Keratinocyte (primary cell): ENCODE data around the gene CCNL2. TPM values are rescaled to one million over a fixed set of nuclear protein-coding genes. Genes with fewer than 3 reads are reported as not detected.
A peak's percentile ranks its signal among the peaks of the same experiment; 100 is the strongest.

Experiments
- DNase-seq: peaks from one replicate; pipeline ENCODE4 v3.0.0-alpha.2; 2011; ENCODE audit warnings: low read depth, missing footprints, low spot score
- FAIRE-seq: peaks from 2 replicates; lab custom pipeline; 2011; peaks lifted over from hg19 to GRCh38; lab: Jason Lieb, UNC
- H2AFZ ChIP-seq: 2 replicates; pipeline ENCODE4 v1.6.0; 2012; ENCODE audit warnings: low read length, control low read depth, inconsistent platforms; ENCODE audit not compliant: control insufficient read depth
- H3K27ac ChIP-seq: 2 replicates; pipeline ENCODE4 v1.5.1; 2011; ENCODE audit warnings: low read length; ENCODE audit not compliant: control insufficient read depth, insufficient read depth
- H3K27me3 ChIP-seq: 3 replicates; pipeline ENCODE4 v1.6.0; 2011; ENCODE audit warnings: low read length; ENCODE audit not compliant: control insufficient read depth, insufficient read depth; ENCODE audit errors: extremely low read depth
- H3K36me3 ChIP-seq, 2 experiments: 2 replicates in 1 of 2; 3 replicates in 1 of 2; pipeline ENCODE4 v1.5.1; 2011; ENCODE audit warnings: low read length in 2 of 2, mild to moderate bottlenecking in 1 of 2; ENCODE audit not compliant: control insufficient read depth in 2 of 2, insufficient read depth in 2 of 2; ENCODE audit errors: extremely low read depth in 1 of 2
- H3K4me1 ChIP-seq: 3 replicates; pipeline ENCODE4 v1.5.1; 2011; ENCODE audit warnings: low read length; ENCODE audit not compliant: control insufficient read depth, insufficient read depth; ENCODE audit errors: extremely low read depth
- H3K4me2 ChIP-seq: 3 replicates; pipeline ENCODE4 v1.6.0; 2011; ENCODE audit warnings: low read depth, low read length; ENCODE audit not compliant: control insufficient read depth, insufficient read depth; ENCODE audit errors: extremely low read depth
- H3K4me3 ChIP-seq, 3 experiments: fragments of 200-600 bp in 1 of 3; sonication (generic) in 1 of 3; 2 replicates in 2 of 3; 3 replicates in 1 of 3; pipeline ENCODE4 v1.5.1; 2011 to 2016; ENCODE audit warnings: low read length in 3 of 3, mild to moderate bottlenecking in 3 of 3, control low read depth in 2 of 3, inconsistent platforms in 1 of 3, low read depth in 1 of 3, mixed read lengths in 1 of 3, mixed run types in 1 of 3, moderate library complexity in 1 of 3; ENCODE audit not compliant: control insufficient read depth in 2 of 3, insufficient read depth in 2 of 3; ENCODE audit errors: extremely low read depth in 1 of 3
- H3K79me2 ChIP-seq: 2 replicates; pipeline ENCODE4 v1.6.0; 2012; ENCODE audit warnings: low read length; ENCODE audit not compliant: control insufficient read depth, insufficient read depth
- H3K9ac ChIP-seq: 3 replicates; pipeline ENCODE4 v1.6.0; 2011; ENCODE audit warnings: low read length; ENCODE audit not compliant: control insufficient read depth, insufficient read depth; ENCODE audit errors: extremely low read depth
- H3K9me1 ChIP-seq: 3 replicates; pipeline ENCODE4 v1.6.0; 2011; ENCODE audit warnings: low read length; ENCODE audit not compliant: control insufficient read depth, insufficient read depth; ENCODE audit errors: extremely low read depth
- H3K9me3 ChIP-seq: 2 replicates; pipeline ENCODE4 v1.5.1; 2012; ENCODE audit warnings: low read depth, low read length; ENCODE audit not compliant: control insufficient read depth
- H4K20me1 ChIP-seq: 3 replicates; pipeline ENCODE4 v1.6.0; 2011; ENCODE audit warnings: low read length; ENCODE audit not compliant: control insufficient read depth, insufficient read depth; ENCODE audit errors: extremely low read depth
- CTCF ChIP-seq, 3 experiments: IDR thresholded peaks in 1 of 3; conservative IDR thresholded peaks in 1 of 3; optimal IDR thresholded peaks in 1 of 3; 2 replicates in 2 of 3; 3 replicates in 1 of 3; pipeline versions ENCODE3 to v1.5.1; 2011; ENCODE audit warnings: low read length in 3 of 3, mild to moderate bottlenecking in 3 of 3, moderate library complexity in 2 of 3, control low read depth in 1 of 3, inconsistent platforms in 1 of 3; ENCODE audit not compliant: insufficient read depth in 2 of 3; ENCODE audit errors: extremely low read depth in 1 of 3
- EZH2 ChIP-seq: IDR thresholded peaks from one replicate; pipeline ENCODE4 v1.6.1; 2012; ENCODE audit warnings: inconsistent platforms, mild to moderate bottlenecking, low read length, moderate library complexity
- dilution Hi-C: fragments of 300-500 bp; cut with MboI; formaldehyde crosslinking; loops from one replicate; pipeline ENCODE4 v1.7.0; 2020; ENCODE audit warnings: low sequenced_read_pairs; ENCODE audit not compliant: extremely low pct_ligation_motif_present
- polyA plus RNA-seq, 5 experiments: library from polyadenylated mRNA; depleted of rRNA in 3 of 5; stranded (reverse) in 3 of 5; stranded (forward) in 1 of 5; unstranded in 1 of 5; fragments of >200 nt; gene quantifications; 1 replicate in 1 of 5; 2 replicates in 3 of 5; 3 replicates in 1 of 5; pipeline versions ENCODE4 v1.2.1 to v1.2.3, GENCODE V29; 2011 to 2012; ENCODE audit warnings: missing spikeins in 2 of 5, low read depth in 1 of 5, low replicate concordance in 1 of 5

Gene CCNL2
- polyA plus RNA-seq, 1 donor (not counting 4 experiments of a cell fraction or from before 2014, with no cell fraction given) = 140 TPM

DNA sequence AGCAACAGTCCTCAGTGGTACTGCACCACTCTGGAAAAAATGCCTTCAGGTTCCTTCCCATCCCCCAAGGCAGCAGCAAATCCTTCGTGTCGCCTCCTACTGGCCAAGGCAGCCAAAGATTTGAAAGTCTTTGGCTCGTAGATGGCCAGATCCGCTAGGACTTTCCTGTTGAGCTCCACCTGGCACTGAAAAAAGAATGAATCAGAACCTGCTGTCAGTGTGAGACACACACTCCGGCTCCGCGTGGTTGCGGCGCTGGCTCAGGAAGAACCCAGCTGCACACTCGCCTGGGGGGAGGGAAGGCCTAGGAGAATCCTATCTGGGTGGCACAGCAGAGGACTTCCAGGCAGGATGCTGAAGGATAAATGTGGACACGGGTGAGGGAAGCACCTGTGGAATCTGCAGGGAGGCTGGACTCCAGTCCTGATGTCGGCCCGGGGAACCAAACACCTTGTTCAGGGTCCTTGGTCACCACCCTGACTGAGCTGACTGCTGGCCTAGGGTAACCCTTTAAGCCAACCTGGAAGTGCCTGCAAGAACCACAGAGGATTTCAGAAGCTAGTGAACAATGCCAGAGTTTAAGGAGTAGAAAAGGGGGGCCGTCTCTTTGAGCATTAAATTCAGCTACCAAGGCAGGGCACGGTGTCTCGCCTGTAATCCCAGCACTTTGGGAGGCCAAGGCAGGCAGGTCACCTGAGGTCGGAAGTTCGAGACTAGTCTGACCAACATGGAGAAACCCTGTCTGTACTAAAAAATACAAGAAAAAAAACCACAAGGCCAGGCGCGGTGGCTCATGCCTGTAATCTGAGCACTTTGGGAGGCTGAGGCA is 3.2 kb upstream of the CCNL2 start:
- no peaks in the 10 kb centered on the region for H3K27me3 ChIP-seq
- peaks cover 75% of the 10 kb centered on the region for H3K79me2 ChIP-seq
- dilution Hi-C loops = no loop called here
- H3K4me3 ChIP-seq = no peak overlapping the region
- H3K4me1 ChIP-seq = peaks cover 44% of the 10 kb centered on the region
- H3K9me3 ChIP-seq = no peaks in the 10 kb centered on the region
- no peak overlapping the region for H3K4me2 ChIP-seq
- H3K9me1 ChIP-seq = no peaks in the 10 kb centered on the region
- H4K20me1 ChIP-seq = peaks cover 7% of the 10 kb centered on the region
- H3K36me3 ChIP-seq = peaks cover 34 to 44% of the 10 kb centered on the region in 2 experiments
- H3K27ac ChIP-seq = peak overlapping the region; percentile 21
- TF ChIP-seq CTCF (optimal IDR thresholded peaks at IDR 0.05 in 1 of 3, IDR thresholded peaks at IDR 0.05 in 1 of 3, conservative IDR thresholded peaks at IDR 0.05 in 1 of 3; ENCODE audit: extremely low read depth in 1 of 3, insufficient read depth in 2 of 3, low read length in 3 of 3) (peak; percentile 81 to 98 (median 84)), EZH2 (no peak)
- DNase-seq (peak; percentile 88), FAIRE-seq (no peak)
- no peak overlapping the region for H2AFZ ChIP-seq
- peak overlapping the region; percentile 22 for H3K9ac ChIP-seq

GRCh38 chr1:1401457-1402010 is 2.4 kb upstream of the CCNL2 start:
- Histone ChIP-seq H3K79me2 (peaks cover 73% of the 10 kb centered on the region), H3K4me2 (no peak overlapping the region), H3K4me3 (no peak overlapping the region), H3K27me3 (no peaks in the 10 kb centered on the region), H3K36me3 (peaks cover 36 to 49% of the 10 kb centered on the region in 2 experiments), H4K20me1 (peaks cover 7% of the 10 kb centered on the region), H3K9me1 (no peaks in the 10 kb centered on the region), H3K9me3 (no peaks in the 10 kb centered on the region), H2AFZ (no peak overlapping the region), H3K9ac (no peak overlapping the region), H3K27ac (no peak overlapping the region), H3K4me1 (peaks cover 44% of the 10 kb centered on the region)
- dilution Hi-C loops = no loop called here
- TF ChIP-seq EZH2 (no peak), CTCF (optimal IDR thresholded peaks at IDR 0.05 in 1 of 3, IDR thresholded peaks at IDR 0.05 in 1 of 3, conservative IDR thresholded peaks at IDR 0.05 in 1 of 3; ENCODE audit: extremely low read depth in 1 of 3, insufficient read depth in 2 of 3, low read length in 3 of 3) (no peak)
- no peak for FAIRE-seq
- no peak for DNase-seq
